GM12872 (cell line): ENCODE measurements around the gene CHRDL2.

Source experiments
- CTCF ChIP-seq: IDR thresholded peaks from 3 replicates; pipeline ENCODE4 v1.5.1; 2011; ENCODE audit warnings: low read depth, mild to moderate bottlenecking, low read length, moderate library complexity; ENCODE audit not compliant: insufficient read depth

Gene CHRDL2

GRCh38 chr11:74731301-74732094 is at the start of gene CHRDL2:
TSS of gene CHRDL2 (minus strand) at chr11:74731426. CDS start at chr11:74730888, 538 bp downstream.
- no peak for TF ChIP-seq CTCF

GRCh38 chr11:74780248-74781005 is 49.2 kb upstream of the CHRDL2 start:
- no peak for TF ChIP-seq CTCF

- no peak for TF ChIP-seq CTCF
These were observed 47.4 kb upstream of the CHRDL2 start for GRCh38 chr11:74778581-74778980.

- TF ChIP-seq CTCF = no peak
These were observed 46.7 kb upstream of the CHRDL2 start for GRCh38 chr11:74777877-74778276.

GRCh38 chr11:74777038-74777437 is 45.8 kb upstream of the CHRDL2 start:
- no peak for TF ChIP-seq CTCF

GRCh38 chr11:74776546-74776945 is 45.3 kb upstream of the CHRDL2 start:
- TF ChIP-seq CTCF = no peak

GRCh38 chr11:74775762-74776161 is 44.5 kb upstream of the CHRDL2 start:
- TF ChIP-seq CTCF = no peak
